ENCODE results near the gene MGAT5. TPM values are rescaled to one million over a fixed set of nuclear protein-coding genes. Genes with fewer than 3 reads are reported as not detected.

MGAT5 gene
- total RNA-seq, 2 experiments from 2014 or later = 60.8 to 68.0 TPM

DNA sequence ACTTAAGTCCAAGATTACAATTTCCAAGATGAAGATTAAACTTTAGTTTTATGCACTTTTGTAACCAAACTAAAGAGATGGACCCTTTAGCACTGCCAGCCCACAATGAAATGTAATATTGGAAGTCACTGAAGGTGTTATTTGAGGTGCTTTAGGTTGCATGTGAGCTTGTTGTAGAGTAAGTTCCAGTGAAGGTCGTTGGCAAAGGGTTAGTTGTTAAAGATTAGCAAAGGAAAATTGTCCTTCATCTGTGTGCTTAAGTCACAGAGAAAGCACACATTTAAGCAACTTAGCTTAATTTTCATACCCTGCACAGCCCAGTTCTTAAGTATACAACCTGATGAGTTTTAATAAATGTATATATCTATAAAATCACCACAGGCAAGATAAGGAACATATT is 46.7 kb downstream of the MGAT5 start:
- CTCF ChIA-PET (ENCODE audit: unreplicated experiment) = no interaction called here

GRCh38 chr2:134301099-134301927 is 47.4 kb downstream of the MGAT5 start:
- H3K27ac ChIP-seq (ENCODE audit: low read depth, low read length, poor library complexity, severe bottlenecking) = no peak overlapping the region
- H3K4me3 ChIP-seq (ENCODE audit: low read depth, low read length, poor library complexity, severe bottlenecking) = no peak overlapping the region
- ChIA-PET CTCF (ENCODE audit: unreplicated experiment) (no interaction called here), POLR2A (interaction anchor here (0.7 to 1.7 kb wide), 3 partner anchors 15 to 48 kb away, joined by 3 read pairs; partner anchors contain the start of gene MGAT5)
- H2AFZ ChIP-seq (ENCODE audit: low read length) = no peak overlapping the region
- intact Hi-C loops (cut with micrococcal nuclease; ENCODE audit: unreplicated experiment) = no loop called here
- no peaks in the 10 kb centered on the region for H3K9me3 ChIP-seq (ENCODE audit: low read length)
- H3K4me1 ChIP-seq (ENCODE audit: insufficient read depth, low read length, poor library complexity, severe bottlenecking) = peaks cover 4% of the 10 kb centered on the region
- peaks cover 5% of the 10 kb centered on the region; the same call in 1 of the 2 replicates for H3K79me2 ChIP-seq (ENCODE audit: insufficient read depth, low read depth, low read length)
- H3K9me2 ChIP-seq (ENCODE audit: insufficient read depth, low read length) = no peaks in the 10 kb centered on the region
- no TSS peak for BruUV-seq (replicated peaks)
- peaks cover 17% of the 10 kb centered on the region; the same call in 1 of the 2 replicates for H3K36me3 ChIP-seq (ENCODE audit: insufficient read depth, low read length)
- DNase-seq (ENCODE audit: low spot score) = no peak
- TF ChIP-seq, protein P1, sequence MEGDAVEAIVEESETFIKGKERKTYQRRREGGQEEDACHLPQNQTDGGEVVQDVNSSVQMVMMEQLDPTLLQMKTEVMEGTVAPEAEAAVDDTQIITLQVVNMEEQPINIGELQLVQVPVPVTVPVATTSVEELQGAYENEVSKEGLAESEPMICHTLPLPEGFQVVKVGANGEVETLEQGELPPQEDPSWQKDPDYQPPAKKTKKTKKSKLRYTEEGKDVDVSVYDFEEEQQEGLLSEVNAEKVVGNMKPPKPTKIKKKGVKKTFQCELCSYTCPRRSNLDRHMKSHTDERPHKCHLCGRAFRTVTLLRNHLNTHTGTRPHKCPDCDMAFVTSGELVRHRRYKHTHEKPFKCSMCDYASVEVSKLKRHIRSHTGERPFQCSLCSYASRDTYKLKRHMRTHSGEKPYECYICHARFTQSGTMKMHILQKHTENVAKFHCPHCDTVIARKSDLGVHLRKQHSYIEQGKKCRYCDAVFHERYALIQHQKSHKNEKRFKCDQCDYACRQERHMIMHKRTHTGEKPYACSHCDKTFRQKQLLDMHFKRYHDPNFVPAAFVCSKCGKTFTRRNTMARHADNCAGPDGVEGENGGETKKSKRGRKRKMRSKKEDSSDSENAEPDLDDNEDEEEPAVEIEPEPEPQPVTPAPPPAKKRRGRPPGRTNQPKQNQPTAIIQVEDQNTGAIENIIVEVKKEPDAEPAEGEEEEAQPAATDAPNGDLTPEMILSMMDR (conservative IDR thresholded peaks at IDR 0.05; ENCODE audit: low read length) = no peak
- no peak for TF ChIP-seq EZH2phosphoT487 (IDR thresholded peaks at IDR 0.05; ENCODE audit: borderline replicate concordance, low read depth, low read length)
- H4K20me1 ChIP-seq (ENCODE audit: insufficient read depth, low read length) = no peaks in the 10 kb centered on the region
- H3K4me2 ChIP-seq (ENCODE audit: low read length) = no peak overlapping the region

More for the DNA sequence above, 46.7 kb downstream of the MGAT5 start:
- Histone ChIP-seq H3K36me3 (ENCODE audit: insufficient read depth, low read length) (peaks cover 21% of the 10 kb centered on the region; the same call in 1 of the 2 replicates), H3K4me1 (ENCODE audit: insufficient read depth, low read length, poor library complexity, severe bottlenecking) (peaks cover 12% of the 10 kb centered on the region), H2AFZ (ENCODE audit: low read length) (no peak overlapping the region), H3K4me2 (ENCODE audit: low read length) (no peak overlapping the region), H3K4me3 (ENCODE audit: low read depth, low read length, poor library complexity, severe bottlenecking) (no peak overlapping the region), H3K79me2 (ENCODE audit: insufficient read depth, low read depth, low read length) (peaks cover 12% of the 10 kb centered on the region; the same call in 1 of the 2 replicates), H3K9me2 (ENCODE audit: insufficient read depth, low read length) (no peaks in the 10 kb centered on the region), H4K20me1 (ENCODE audit: insufficient read depth, low read length) (no peaks in the 10 kb centered on the region), H3K9me3 (ENCODE audit: low read length) (no peaks in the 10 kb centered on the region), H3K27ac (ENCODE audit: low read depth, low read length, poor library complexity, severe bottlenecking) (no peak overlapping the region)
- no peak for DNase-seq (ENCODE audit: low spot score)
- no TSS peak for BruUV-seq (replicated peaks)
- TF ChIP-seq, protein P1 (conservative IDR thresholded peaks at IDR 0.05; ENCODE audit: low read length) = no peak
- no peak for TF ChIP-seq EZH2phosphoT487 (IDR thresholded peaks at IDR 0.05; ENCODE audit: borderline replicate concordance, low read depth, low read length)
- intact Hi-C loops (cut with micrococcal nuclease; ENCODE audit: unreplicated experiment) = no loop called here
- POLR2A ChIA-PET = interaction anchor here (1.1 to 1.7 kb wide), 2 partner anchors 16 to 47 kb away, joined by 3 read pairs; partner anchors contain the start of gene MGAT5

DNA sequence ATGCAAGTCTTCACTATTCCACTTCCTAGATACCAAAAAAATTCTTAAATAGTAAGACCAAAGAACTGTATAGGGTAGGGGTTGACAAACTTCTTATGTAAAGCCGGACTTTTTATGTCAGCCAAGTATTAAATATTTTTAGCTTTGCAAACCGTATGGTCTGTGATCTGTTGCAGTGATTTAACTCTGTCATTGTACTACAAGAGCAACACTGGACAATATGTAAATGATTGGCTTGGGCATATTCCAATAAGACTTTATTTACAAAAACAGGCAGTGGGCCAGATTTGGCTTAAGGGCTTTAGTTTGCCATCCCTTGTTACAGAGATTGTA is 48.0 kb downstream of the MGAT5 start:
- Histone ChIP-seq H3K9me2 (ENCODE audit: insufficient read depth, low read length) (no peaks in the 10 kb centered on the region), H3K4me1 (ENCODE audit: insufficient read depth, low read length, poor library complexity, severe bottlenecking) (no peaks in the 10 kb centered on the region), H4K20me1 (ENCODE audit: insufficient read depth, low read length) (no peaks in the 10 kb centered on the region), H3K4me3 (ENCODE audit: low read depth, low read length, poor library complexity, severe bottlenecking) (no peak overlapping the region), H3K36me3 (ENCODE audit: insufficient read depth, low read length) (peaks cover 12% of the 10 kb centered on the region; the same call in 1 of the 2 replicates), H3K4me2 (ENCODE audit: low read length) (no peak overlapping the region), H2AFZ (ENCODE audit: low read length) (no peak overlapping the region), H3K79me2 (ENCODE audit: insufficient read depth, low read depth, low read length) (no peaks in the 10 kb centered on the region), H3K27ac (ENCODE audit: low read depth, low read length, poor library complexity, severe bottlenecking) (no peak overlapping the region), H3K9me3 (ENCODE audit: low read length) (no peaks in the 10 kb centered on the region)
- ChIA-PET POLR2A (interaction anchor here (0.7 to 1.7 kb wide), 2 partner anchors 17 to 48 kb away, joined by 3 read pairs; partner anchors contain the start of gene MGAT5), CTCF (ENCODE audit: unreplicated experiment) (no interaction called here)
- DNase-seq (ENCODE audit: low spot score) = no peak
- intact Hi-C loops (cut with micrococcal nuclease; ENCODE audit: unreplicated experiment) = no loop called here
- BruUV-seq (replicated peaks) = no TSS peak
- TF ChIP-seq, protein P1 (conservative IDR thresholded peaks at IDR 0.05; ENCODE audit: low read length) = no peak
- no peak for TF ChIP-seq EZH2phosphoT487 (IDR thresholded peaks at IDR 0.05; ENCODE audit: borderline replicate concordance, low read depth, low read length)
